B cell (primary cell): ENCODE measurements around the gene ELMO1. TPM values are rescaled to one million over a fixed set of nuclear protein-coding genes. Genes with fewer than 3 reads are reported as not detected.

Source experiments
- ATAC-seq: fragments of 200-7000 bp; cut with Tn5 transposase; one replicate; pipeline ENCODE4 v1.10.0; 2021; ENCODE audit warnings: low read depth, mild to moderate bottlenecking, moderate number of reproducible peaks, moderate library complexity
- CTCF ChIA-PET: fragments of 350-600 bp; sonication (Branson Sonifier 250); formaldehyde crosslinking; loops from one replicate; lab custom pipeline; 2021; ENCODE audit warnings: antibody characterized with exemption, inconsistent platforms; lab: Charles Lee
- POLR2A ChIA-PET: fragments of 350-600 bp; sonication (Branson Sonifier 250); formaldehyde crosslinking; loops from one replicate; lab custom pipeline; 2021; ENCODE audit warnings: antibody characterized with exemption; lab: Charles Lee
- DNase-seq: peaks from one replicate; pipeline ENCODE4 v3.0.0; 2013
- H2AFZ ChIP-seq: 2 replicates; pipeline ENCODE4 v1.6.1; 2012; ENCODE audit warnings: mild to moderate bottlenecking, low read depth, low read length; ENCODE audit not compliant: insufficient read depth, poor library complexity, severe bottlenecking
- H3K27ac ChIP-seq, 2 donors: 1 replicate in 1 of 2; 2 replicates in 1 of 2; pipeline ENCODE4 v1.5.1; 2012 to 2013; ENCODE audit warnings: low read length in 2 of 2, mild to moderate bottlenecking in 2 of 2, moderate library complexity in 1 of 2
- H3K27me3 ChIP-seq, 4 experiments: fragments of 200-600 bp in 1 of 4; sonication (generic) in 1 of 4; replicated peaks in 1 of 4; 1 replicate in 2 of 4; 2 replicates in 2 of 4; pipeline versions ENCODE4 v1.6.1 to v1.7.0; 2013 to 2016; ENCODE audit warnings: low read length in 3 of 4, mild to moderate bottlenecking in 2 of 4, mixed read lengths in 1 of 4, moderate library complexity in 1 of 4; ENCODE audit not compliant: insufficient read depth in 4 of 4, control insufficient read depth in 3 of 4; ENCODE audit errors: control extremely low read depth in 1 of 4
- H3K36me3 ChIP-seq, 2 experiments: replicated peaks in 1 of 2; 1 replicate in 1 of 2; 2 replicates in 1 of 2; pipeline versions ENCODE4 v1.6.1 to v1.7.1; 2013; ENCODE audit warnings: low read length in 1 of 2; ENCODE audit not compliant: insufficient read depth in 2 of 2, control insufficient read depth in 1 of 2; ENCODE audit errors: control extremely low read depth in 1 of 2, extremely low read depth in 1 of 2
- H3K4me1 ChIP-seq, 2 donors: fragments of 200-600 bp in 1 of 2; sonication (generic) in 1 of 2; 1 replicate in 1 of 2; 2 replicates in 1 of 2; pipeline versions ENCODE4 v1.5.1 to v1.6.1; 2013 to 2017; ENCODE audit warnings: low read length in 2 of 2; ENCODE audit not compliant: control insufficient read depth in 2 of 2, insufficient read depth in 2 of 2
- H3K4me2 ChIP-seq: replicated peaks from 2 replicates; pipeline ENCODE3; 2012; ENCODE audit warnings: mild to moderate bottlenecking, low read depth, low read length; ENCODE audit not compliant: poor library complexity, severe bottlenecking
- H3K4me3 ChIP-seq, 5 experiments: fragments of 200-600 bp in 1 of 5; sonication (generic) in 1 of 5; 1 replicate in 3 of 5; 2 replicates in 2 of 5; pipeline versions ENCODE4 v1.5.1 to v1.7.0; 2011 to 2016; ENCODE audit warnings: low read length in 4 of 5, mild to moderate bottlenecking in 4 of 5, low read depth in 2 of 5, control low read depth in 1 of 5, moderate library complexity in 1 of 5; ENCODE audit not compliant: insufficient read depth in 1 of 5; ENCODE audit errors: control extremely low read depth in 1 of 5, extremely low read depth in 1 of 5
- H3K79me2 ChIP-seq: fragments of 200-600 bp; sonication (generic); one replicate; pipeline ENCODE4 v1.6.0; 2016; ENCODE audit warnings: low read length; ENCODE audit not compliant: control insufficient read depth, insufficient read depth
- H3K9ac ChIP-seq: fragments of 200-600 bp; sonication (generic); 2 replicates; pipeline ENCODE4 v1.6.1; 2017; ENCODE audit warnings: mild to moderate bottlenecking, low read length, moderate library complexity
- H3K9me3 ChIP-seq, 3 donors: one replicate each; pipeline versions ENCODE4 v1.6.1 to v1.7.1; 2013; ENCODE audit warnings: low read length in 2 of 3; ENCODE audit not compliant: control insufficient read depth in 2 of 3, insufficient read depth in 1 of 3; ENCODE audit errors: control extremely low read depth in 1 of 3
- H4K20me1 ChIP-seq: 2 replicates; pipeline ENCODE4 v1.6.0; 2012; ENCODE audit warnings: mild to moderate bottlenecking, low read length; ENCODE audit not compliant: insufficient read depth, control insufficient read depth, poor library complexity, severe bottlenecking
- H3K27ac Mint-ChIP-seq: one replicate; pipeline ENCODE4 v1.8.0; 2021; ENCODE audit warnings: mixed read lengths
- H3K27me3 Mint-ChIP-seq: one replicate; pipeline ENCODE4 v1.8.0; 2021; ENCODE audit warnings: mixed read lengths
- H3K4me1 Mint-ChIP-seq: one replicate; pipeline ENCODE4 v1.8.0; 2021; ENCODE audit warnings: mixed read lengths
- H3K4me3 Mint-ChIP-seq: one replicate; pipeline ENCODE4 v1.8.0; 2021; ENCODE audit warnings: mixed read lengths
- H3K9me3 Mint-ChIP-seq: one replicate; pipeline ENCODE4 v1.8.0; 2022; ENCODE audit warnings: mixed read lengths; ENCODE audit not compliant: insufficient read depth
- EZH2 ChIP-seq: IDR thresholded peaks from 2 replicates; pipeline ENCODE4 v1.6.1; 2012; ENCODE audit warnings: borderline replicate concordance, low read depth, mild to moderate bottlenecking, moderate library complexity, low read length; ENCODE audit not compliant: insufficient read depth, poor library complexity, severe bottlenecking
- WGBS: methylation state at CpG from one replicate; pipeline ENCODE4 v1.1.5; 2013; ENCODE audit warnings: missing lambda C conversion rate; ENCODE audit not compliant: insufficient coverage; 5-methylcytosine and 5-hydroxymethylcytosine counted together
- intact Hi-C: fragments of 100-400 bp; cut with micrococcal nuclease; formaldehyde crosslinking; loops from one replicate; pipeline ENCODE4 v1.10.0; 2022
- polyA plus RNA-seq: library from polyadenylated mRNA; depleted of rRNA; stranded (reverse); fragments of >200 nt; gene quantifications from 2 replicates; pipeline ENCODE4 v1.2.3, GENCODE V29; 2012
- total RNA-seq, 2 donors: library from RNA; stranded (reverse); fragments of 120-200 nt in 1 of 2; gene quantifications; 1 replicate in 1 of 2; 2 replicates in 1 of 2; pipeline versions ENCODE4 v1.2.3 to v1.2.4, GENCODE V29; 2013 to 2022
- TF ChIP-seq, protein P1 (sequence below): fragments of 200-600 bp; IDR thresholded peaks from one replicate; pipeline ENCODE4 v1.8.0; 2022; ENCODE audit warnings: antibody characterized with exemption, mild to moderate bottlenecking

The ELMO1 gene
- total and polyA plus RNA-seq, 2 donors (not counting 1 experiment from before 2014, with no cell fraction given) = 44.7 to 177 TPM

GRCh38 chr7:37482953-37483352, 34.3 kb upstream of the ELMO1 start:
- no peak overlapping the region for H3K4me3 Mint-ChIP-seq
- H3K27ac Mint-ChIP-seq = no peak overlapping the region
- H3K4me1 ChIP-seq = no peaks in the 10 kb centered on the region
- 82% methylated on average over 2 of the region's 2 CpGs for WGBS
- ATAC-seq (no peak), DNase-seq (no peak)
- H3K27me3 Mint-ChIP-seq = peaks cover 42% of the 10 kb centered on the region
- TF ChIP-seq EZH2 = no peak
- TF ChIP-seq, protein P1, sequence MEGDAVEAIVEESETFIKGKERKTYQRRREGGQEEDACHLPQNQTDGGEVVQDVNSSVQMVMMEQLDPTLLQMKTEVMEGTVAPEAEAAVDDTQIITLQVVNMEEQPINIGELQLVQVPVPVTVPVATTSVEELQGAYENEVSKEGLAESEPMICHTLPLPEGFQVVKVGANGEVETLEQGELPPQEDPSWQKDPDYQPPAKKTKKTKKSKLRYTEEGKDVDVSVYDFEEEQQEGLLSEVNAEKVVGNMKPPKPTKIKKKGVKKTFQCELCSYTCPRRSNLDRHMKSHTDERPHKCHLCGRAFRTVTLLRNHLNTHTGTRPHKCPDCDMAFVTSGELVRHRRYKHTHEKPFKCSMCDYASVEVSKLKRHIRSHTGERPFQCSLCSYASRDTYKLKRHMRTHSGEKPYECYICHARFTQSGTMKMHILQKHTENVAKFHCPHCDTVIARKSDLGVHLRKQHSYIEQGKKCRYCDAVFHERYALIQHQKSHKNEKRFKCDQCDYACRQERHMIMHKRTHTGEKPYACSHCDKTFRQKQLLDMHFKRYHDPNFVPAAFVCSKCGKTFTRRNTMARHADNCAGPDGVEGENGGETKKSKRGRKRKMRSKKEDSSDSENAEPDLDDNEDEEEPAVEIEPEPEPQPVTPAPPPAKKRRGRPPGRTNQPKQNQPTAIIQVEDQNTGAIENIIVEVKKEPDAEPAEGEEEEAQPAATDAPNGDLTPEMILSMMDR = no peak
- no peak overlapping the region for H3K9ac ChIP-seq
- no peak overlapping the region for H3K4me2 ChIP-seq
- no peak overlapping the region for H3K4me3 ChIP-seq
- peaks cover 0 to 4% (median 0%) of the 10 kb centered on the region in 4 experiments for H3K27me3 ChIP-seq
- POLR2A ChIA-PET = no interaction called here
- no peaks in the 10 kb centered on the region for H3K36me3 ChIP-seq
- H3K27ac ChIP-seq = no peak overlapping the region
- intact Hi-C loops = no loop called here
- no peaks in the 10 kb centered on the region for H4K20me1 ChIP-seq
- H3K4me1 Mint-ChIP-seq = no peaks in the 10 kb centered on the region
- H3K9me3 Mint-ChIP-seq = no peaks in the 10 kb centered on the region
- CTCF ChIA-PET = interaction anchor here (2.0 kb wide), 1 partner anchor 12 kb away, joined by 8 read pairs; no protein-coding TSS in a partner anchor
- H3K79me2 ChIP-seq = no peaks in the 10 kb centered on the region
- H2AFZ ChIP-seq = no peak overlapping the region
- peaks cover 0 to 3% (median 0%) of the 10 kb centered on the region in 3 donors for H3K9me3 ChIP-seq

GRCh38 chr7:37482505-37482904, 33.8 kb upstream of the ELMO1 start:
- Mint-ChIP-seq H3K4me3 (no peak overlapping the region), H3K27me3 (peaks cover 42% of the 10 kb centered on the region), H3K9me3 (no peaks in the 10 kb centered on the region), H3K27ac (no peak overlapping the region), H3K4me1 (no peaks in the 10 kb centered on the region)
- no peaks in the 10 kb centered on the region for H3K9me3 ChIP-seq
- H3K36me3 ChIP-seq = no peaks in the 10 kb centered on the region
- POLR2A ChIA-PET = no interaction called here
- no peaks in the 10 kb centered on the region for H4K20me1 ChIP-seq
- CTCF ChIA-PET = interaction anchor here (2.0 kb wide), 1 partner anchor 13 kb away, joined by 8 read pairs; no protein-coding TSS in a partner anchor
- H3K27ac ChIP-seq = no peak overlapping the region
- H3K4me3 ChIP-seq = no peak overlapping the region
- DNase-seq (no peak), ATAC-seq (no peak)
- H3K27me3 ChIP-seq = peaks cover 0 to 4% (median 0%) of the 10 kb centered on the region in 4 experiments
- no peaks in the 10 kb centered on the region for H3K79me2 ChIP-seq
- intact Hi-C loops = no loop called here
- H3K4me1 ChIP-seq = no peaks in the 10 kb centered on the region
- no peak overlapping the region for H3K4me2 ChIP-seq
- no CpG with 5 or more reads among the region's 1 CpG for WGBS
- H2AFZ ChIP-seq = no peak overlapping the region
- H3K9ac ChIP-seq = no peak overlapping the region
- TF ChIP-seq, protein P1 = no peak
- TF ChIP-seq EZH2 = no peak
